ENCODE measurements around the gene PBX3.
"Not testable (repeated sequence)": the region's sequence is repeated elsewhere in the genome, so short reads cannot be mapped to it uniquely, and the experiment has no call there.

The PBX3 gene

GRCh38 chr9:125749287-125749935, 2.2 kb downstream of the PBX3 start:
- DNase-seq, result no peak

- DNase-seq, result no peak
Observed at GRCh38 chr9:125749951-125750626, 2.9 kb downstream of the PBX3 start.

- no peak for DNase-seq
Observed at GRCh38 chr9:125750627-125751011, 3.4 kb downstream of the PBX3 start.

- no peak for DNase-seq
Observed at GRCh38 chr9:125752070-125752628, 5.0 kb downstream of the PBX3 start.

- no peak for DNase-seq
Observed at GRCh38 chr9:125754096-125754495, 6.9 kb downstream of the PBX3 start.

GRCh38 chr9:125755340-125755739, 8.2 kb downstream of the PBX3 start:
- no peak for DNase-seq

- no peak for DNase-seq
Observed at GRCh38 chr9:125756518-125756917, 9.3 kb downstream of the PBX3 start.

- no peak for DNase-seq
Observed at GRCh38 chr9:125757834-125758233, 10.7 kb downstream of the PBX3 start.

- DNase-seq, result peak; percentile 84 to 90
Observed at GRCh38 chr9:125758986-125759763, 12.0 kb downstream of the PBX3 start.

GRCh38 chr9:125759764-125760129, 12.6 kb downstream of the PBX3 start:
- DNase-seq, result no peak

- no peak for DNase-seq
Observed at GRCh38 chr9:125760537-125760936, 13.4 kb downstream of the PBX3 start.

- DNase-seq, result no peak
Observed at GRCh38 chr9:125761676-125762450, 14.7 kb downstream of the PBX3 start.

GRCh38 chr9:125763394-125763801, 16.2 kb downstream of the PBX3 start:
- no peak for DNase-seq

- DNase-seq, result no peak
Observed at GRCh38 chr9:125764198-125764597, 17.0 kb downstream of the PBX3 start.

GRCh38 chr9:125766468-125767221, 19.5 kb downstream of the PBX3 start:
- DNase-seq, result no peak

GRCh38 chr9:125767349-125767748, 20.2 kb downstream of the PBX3 start:
- DNase-seq, result no peak

GRCh38 chr9:125768803-125769202, 21.6 kb downstream of the PBX3 start:
- DNase-seq, result no peak

- DNase-seq, result no peak
Observed at GRCh38 chr9:125771037-125771436, 23.9 kb downstream of the PBX3 start.

GRCh38 chr9:125772740-125773139, 25.6 kb downstream of the PBX3 start:
- no peak for DNase-seq

GRCh38 chr9:125774106-125774505, 26.9 kb downstream of the PBX3 start:
- no peak for DNase-seq

GRCh38 chr9:125776789-125777188, 29.6 kb downstream of the PBX3 start:
- not testable (repeated sequence) for DNase-seq
